Activated CD8-positive, alpha-beta T cell treated with anti-CD3 and anti-CD28 coated beads for 36 hours (primary cell): ENCODE data around the gene GRIP1. TPM values are rescaled to one million over a fixed set of nuclear protein-coding genes. Genes with fewer than 3 reads are reported as not detected.

Experiments used
- ATAC-seq: fragments of 200-7000 bp; cut with Tn5 transposase; one replicate; pipeline ENCODE4 v1.10.0; 2021; ENCODE audit warnings: mild to moderate bottlenecking, moderate library complexity
- CTCF ChIA-PET: fragments of 350-600 bp; sonication (Branson Sonifier 250); formaldehyde crosslinking; loops from one replicate; lab custom pipeline; 2021; ENCODE audit warnings: antibody characterized with exemption; lab: Charles Lee
- POLR2A ChIA-PET: fragments of 350-600 bp; sonication (Branson Sonifier 250); formaldehyde crosslinking; loops from one replicate; lab custom pipeline; 2021; ENCODE audit warnings: antibody characterized with exemption; lab: Charles Lee
- DNase-seq: peaks from one replicate; pipeline ENCODE4 v3.0.0-alpha.2; 2020
- H3K27ac Mint-ChIP-seq: one replicate; pipeline ENCODE4 v1.8.0; 2021; ENCODE audit warnings: mild to moderate bottlenecking, mixed read lengths
- H3K27me3 Mint-ChIP-seq: one replicate; pipeline ENCODE4 v1.8.0; 2021; ENCODE audit warnings: mixed read lengths
- H3K36me3 Mint-ChIP-seq: one replicate; pipeline ENCODE4 v1.8.0; 2021; ENCODE audit warnings: low read depth, mixed read lengths
- H3K4me1 Mint-ChIP-seq: one replicate; pipeline ENCODE4 v1.8.0; 2021; ENCODE audit warnings: low read depth, mixed read lengths
- H3K4me3 Mint-ChIP-seq: one replicate; pipeline ENCODE4 v1.8.0; 2021; ENCODE audit warnings: mild to moderate bottlenecking, moderate library complexity, mixed read lengths
- H3K9me3 Mint-ChIP-seq: one replicate; pipeline ENCODE4 v1.8.0; 2021; ENCODE audit warnings: mixed read lengths
- CTCF ChIP-seq: fragments of 200-600 bp; IDR thresholded peaks from one replicate; pipeline ENCODE4 v1.8.0; 2022; ENCODE audit warnings: antibody characterized with exemption, mild to moderate bottlenecking
- intact Hi-C: fragments of 100-400 bp; cut with micrococcal nuclease; formaldehyde crosslinking; loops from one replicate; pipeline ENCODE4 v1.10.0; 2022
- total RNA-seq, 2 experiments: library from RNA; stranded (reverse); gene quantifications; one replicate each; pipeline ENCODE4 v1.2.3, GENCODE V29; 2021

GRIP1 gene
- total RNA-seq, 2 experiments from 2014 or later = 0.51 to 0.61 TPM

GRCh38 chr12:66482351-66483203, 196.3 kb downstream of the GRIP1 start:
- no peak overlapping the region for H3K4me3 Mint-ChIP-seq
- no peaks in the 10 kb centered on the region for H3K4me1 Mint-ChIP-seq
- TF ChIP-seq CTCF = no peak
- DNase-seq = no peak
- H3K9me3 Mint-ChIP-seq = peaks cover 7% of the 10 kb centered on the region
- intact Hi-C loops = no loop called here
- no peaks in the 10 kb centered on the region for H3K36me3 Mint-ChIP-seq
- POLR2A ChIA-PET = no interaction called here
- peaks cover 3% of the 10 kb centered on the region for H3K27me3 Mint-ChIP-seq
- no peak for ATAC-seq
- H3K27ac Mint-ChIP-seq = no peak overlapping the region
- CTCF ChIA-PET = no interaction called here

- no peaks in the 10 kb centered on the region for H3K36me3 Mint-ChIP-seq
- H3K27me3 Mint-ChIP-seq = peaks cover 17% of the 10 kb centered on the region
- intact Hi-C loops = no loop called here
Measured at GRCh38 chr12:66467932-66468331, 210.9 kb downstream of the GRIP1 start.

GRCh38 chr12:66461331-66461730, 217.5 kb downstream of the GRIP1 start:
- no peak overlapping the region for H3K27ac Mint-ChIP-seq

More at GRCh38 chr12:66467932-66468331, 210.9 kb downstream of the GRIP1 start:
- ChIA-PET CTCF (no interaction called here), POLR2A (no interaction called here)
- H3K27ac Mint-ChIP-seq = no peak overlapping the region
- ATAC-seq (no peak), DNase-seq (peak; percentile 4)
- H3K4me1 Mint-ChIP-seq = no peaks in the 10 kb centered on the region
- TF ChIP-seq CTCF = no peak
- H3K4me3 Mint-ChIP-seq = no peak overlapping the region
- H3K9me3 Mint-ChIP-seq = no peaks in the 10 kb centered on the region

GRCh38 chr12:66459944-66460482, 218.9 kb downstream of the GRIP1 start:
- no peak overlapping the region for H3K4me3 Mint-ChIP-seq
- no peak for ATAC-seq
- no peaks in the 10 kb centered on the region for H3K9me3 Mint-ChIP-seq
- CTCF ChIA-PET = no interaction called here
- peaks cover 5% of the 10 kb centered on the region for H3K27me3 Mint-ChIP-seq
- no peaks in the 10 kb centered on the region for H3K36me3 Mint-ChIP-seq
- no peak for TF ChIP-seq CTCF
- POLR2A ChIA-PET = no interaction called here
- intact Hi-C loops = no loop called here
- no peaks in the 10 kb centered on the region for H3K4me1 Mint-ChIP-seq
- H3K27ac Mint-ChIP-seq = no peak overlapping the region
- DNase-seq = no peak

More at GRCh38 chr12:66461331-66461730, 217.5 kb downstream of the GRIP1 start:
- Mint-ChIP-seq H3K4me1 (no peaks in the 10 kb centered on the region), H3K36me3 (no peaks in the 10 kb centered on the region), H3K4me3 (no peak overlapping the region), H3K27me3 (no peaks in the 10 kb centered on the region), H3K9me3 (no peaks in the 10 kb centered on the region)
- ChIA-PET POLR2A (no interaction called here), CTCF (interaction anchor here (0.6 kb wide), 1 partner anchor 10 kb away, joined by 3 read pairs; no protein-coding TSS in a partner anchor)
- no peak for TF ChIP-seq CTCF
- DNase-seq (no peak), ATAC-seq (no peak)
- intact Hi-C loops = no loop called here

GRCh38 chr12:66456612-66457011, 222.3 kb downstream of the GRIP1 start:
- no peaks in the 10 kb centered on the region for H3K9me3 Mint-ChIP-seq
- H3K27me3 Mint-ChIP-seq = peaks cover 8% of the 10 kb centered on the region
- H3K4me1 Mint-ChIP-seq = peaks cover 8% of the 10 kb centered on the region
- no peak for TF ChIP-seq CTCF
- DNase-seq (no peak), ATAC-seq (no peak)
- intact Hi-C loops = no loop called here
- ChIA-PET CTCF (no interaction called here), POLR2A (no interaction called here)
- H3K27ac Mint-ChIP-seq = no peak overlapping the region
- H3K36me3 Mint-ChIP-seq = no peaks in the 10 kb centered on the region
- H3K4me3 Mint-ChIP-seq = no peak overlapping the region
